GM21576 (cell line): ENCODE measurements around the gene MYD88.
A peak's percentile ranks its signal among the peaks of the same experiment; 100 is the strongest.
"Not testable (repeated sequence)": the region's sequence is repeated elsewhere in the genome, so short reads cannot be mapped to it uniquely, and the experiment has no call there.

Source experiments
- ATAC-seq: cut with Tn5 transposase; IDR thresholded peaks from one replicate; pipeline ENCODE4 v1.9.1; 2021; ENCODE audit warnings: mild to moderate bottlenecking, moderate library complexity; ENCODE audit not compliant: unreplicated experiment

MYD88 gene

GRCh38 chr3:38124324-38125122 lies 13.9 kb upstream of the MYD88 start:
- no peak for ATAC-seq

GRCh38 chr3:38125305-38126120 lies 12.9 kb upstream of the MYD88 start:
- ATAC-seq = no peak

GRCh38 chr3:38126121-38126892 lies 12.2 kb upstream of the MYD88 start:
- ATAC-seq = no peak

GRCh38 chr3:38127611-38128302 lies 10.7 kb upstream of the MYD88 start:
- no peak for ATAC-seq

- ATAC-seq = no peak
Observed at GRCh38 chr3:38128303-38128655, 10.2 kb upstream of the MYD88 start.

GRCh38 chr3:38129058-38129457 lies 9.4 kb upstream of the MYD88 start:
- no peak for ATAC-seq

- no peak for ATAC-seq
Observed at GRCh38 chr3:38130631-38131065, 7.8 kb upstream of the MYD88 start.

- ATAC-seq = no peak
Observed at GRCh38 chr3:38131621-38132369, 6.7 kb upstream of the MYD88 start.

GRCh38 chr3:38133209-38133556 lies 5.3 kb upstream of the MYD88 start:
- no peak for ATAC-seq

- ATAC-seq = no peak
Observed at GRCh38 chr3:38133557-38134405, 4.7 kb upstream of the MYD88 start.

GRCh38 chr3:38134517-38135143 lies 3.8 kb upstream of the MYD88 start:
- not testable (repeated sequence) for ATAC-seq

GRCh38 chr3:38135621-38136277 lies 2.7 kb upstream of the MYD88 start:
- not testable (repeated sequence) for ATAC-seq

- ATAC-seq = no peak
Observed at GRCh38 chr3:38136393-38136776, 2.1 kb upstream of the MYD88 start.

- ATAC-seq = peak; percentile 85
Observed at GRCh38 chr3:38136777-38137614, 1.5 kb upstream of the MYD88 start, which contains the start of gene ACAA1. Gene ACAA1, minus strand, starts transcription at chr3:38137127. Its CDS starts 92 bp downstream, at chr3:38137035.

GRCh38 chr3:38137615-38138348 lies 679 bp upstream of the MYD88 start:
- ATAC-seq = no peak

GRCh38 chr3:38139191-38139590 lies 730 bp downstream of the MYD88 start:
- ATAC-seq = no peak

- ATAC-seq = no peak
Observed at GRCh38 chr3:38139652-38140051, 1.2 kb downstream of the MYD88 start.
